IMR-90 (cell line): ENCODE results near the gene PODXL2. TPM values are rescaled to one million over a fixed set of nuclear protein-coding genes. Genes with fewer than 3 reads are reported as not detected.

Source experiments
- ATAC-seq: fragments of 200-7000 bp; cut with Tn5 transposase; 2 replicates; pipeline ENCODE4 v1.9.1; 2020; ENCODE audit warnings: low read depth, mild to moderate bottlenecking, moderate library complexity
- BruUV-seq: library from RNA; stranded (reverse); fragments of 400-500 nt; replicated peaks from 2 replicates; lab custom pipeline; 2021; lab: Mats Ljungman, UMichigan
- CTCF ChIA-PET: fragments of 300-600 bp; formaldehyde crosslinking; extraction: SDS; loops from one replicate; lab custom pipeline; 2021; ENCODE audit warnings: antibody characterized with exemption; lab: Yijun Ruan, JAX
- POLR2A ChIA-PET: fragments of 300-600 bp; sonication (Branson Sonifier 250); formaldehyde crosslinking; loops from one replicate; lab custom pipeline; 2022; ENCODE audit warnings: antibody characterized with exemption; ENCODE audit not compliant: unreplicated experiment; lab: Charles Lee
- DNase-seq: peaks from one replicate; pipeline ENCODE4 v3.0.0; 2013
- H2AFZ ChIP-seq: replicated peaks from 2 replicates; pipeline ENCODE3; 2013; ENCODE audit warnings: low read length, mild to moderate bottlenecking; ENCODE audit not compliant: poor library complexity
- H2AK5ac ChIP-seq: 2 replicates; pipeline ENCODE4 v1.6.1; 2013; ENCODE audit warnings: low read depth, low read length, inconsistent platforms
- H2AK9ac ChIP-seq: replicated peaks from 2 replicates; pipeline ENCODE3; 2013; ENCODE audit warnings: mild to moderate bottlenecking, low read depth, low read length, moderate library complexity; ENCODE audit not compliant: poor library complexity
- H2BK120ac ChIP-seq: 2 replicates; pipeline ENCODE4 v1.6.1; 2013; ENCODE audit warnings: low read depth, low read length, inconsistent platforms
- H2BK15ac ChIP-seq: 3 replicates; pipeline ENCODE4 v1.6.1; 2013; ENCODE audit warnings: low read depth, low read length, inconsistent platforms
- H2BK20ac ChIP-seq: 2 replicates; pipeline ENCODE4 v1.6.1; 2013; ENCODE audit warnings: low read depth, mild to moderate bottlenecking, inconsistent platforms, low read length, moderate library complexity
- H2BK5ac ChIP-seq: 2 replicates; pipeline ENCODE4 v1.6.1; 2013; ENCODE audit warnings: mild to moderate bottlenecking, low read depth, low read length, inconsistent platforms; ENCODE audit not compliant: poor library complexity, severe bottlenecking
- H3K14ac ChIP-seq: replicated peaks from 2 replicates; pipeline ENCODE4 v1.6.1; 2013; ENCODE audit warnings: low read depth, low read length, inconsistent platforms
- H3K18ac ChIP-seq: 2 replicates; pipeline ENCODE4 v1.6.1; 2013; ENCODE audit warnings: low read depth, low read length, control low read depth
- H3K23ac ChIP-seq: 2 replicates; pipeline ENCODE4 v1.6.1; 2013; ENCODE audit warnings: low read depth, low read length, inconsistent platforms
- H3K27ac ChIP-seq: 2 replicates; pipeline ENCODE4 v1.5.1; 2013; ENCODE audit warnings: mild to moderate bottlenecking, control low read depth, low read length; ENCODE audit not compliant: insufficient read depth
- H3K27me3 ChIP-seq: 2 replicates; pipeline ENCODE4 v1.6.1; 2013; ENCODE audit warnings: low read length; ENCODE audit not compliant: control insufficient read depth, insufficient read depth
- H3K36me3 ChIP-seq: 2 replicates; pipeline ENCODE4 v1.6.1; 2013; ENCODE audit warnings: low read length, mixed read lengths; ENCODE audit not compliant: control insufficient read depth, insufficient read depth
- H3K4ac ChIP-seq: 2 replicates; pipeline ENCODE4 v1.6.1; 2013; ENCODE audit warnings: low read depth, low read length, inconsistent platforms
- H3K4me1 ChIP-seq: 2 replicates; pipeline ENCODE4 v1.6.1; 2013; ENCODE audit warnings: low read length, mixed read lengths; ENCODE audit not compliant: control insufficient read depth, insufficient read depth
- H3K4me2 ChIP-seq: 2 replicates; pipeline ENCODE4 v1.6.1; 2013; ENCODE audit warnings: low read depth, mild to moderate bottlenecking, control low read depth, low read length, moderate library complexity
- H3K4me3 ChIP-seq: 2 replicates; pipeline ENCODE4 v1.5.1; 2013; ENCODE audit warnings: low read depth, mild to moderate bottlenecking, control low read depth, low read length, moderate library complexity; ENCODE audit not compliant: insufficient read depth
- H3K56ac ChIP-seq: 2 replicates; pipeline ENCODE4 v1.6.1; 2013; ENCODE audit warnings: low read length, inconsistent platforms; ENCODE audit not compliant: insufficient read depth; ENCODE audit errors: extremely low read depth
- H3K79me1 ChIP-seq, 2 experiments: 2 replicates each; pipeline ENCODE4 v1.6.1; 2013; ENCODE audit warnings: low read length in 2 of 2, inconsistent platforms in 1 of 2, low read depth in 1 of 2
- H3K9ac ChIP-seq: 2 replicates; pipeline ENCODE4 v1.6.1; 2013; ENCODE audit warnings: low read depth, low read length, control low read depth
- H3K9me1 ChIP-seq: 2 replicates; pipeline ENCODE4 v1.6.1; 2013; ENCODE audit warnings: low read length, inconsistent platforms; ENCODE audit not compliant: insufficient read depth
- H3K9me3 ChIP-seq: 2 replicates; pipeline ENCODE4 v1.6.1; 2013; ENCODE audit warnings: low read length; ENCODE audit not compliant: control insufficient read depth, insufficient read depth
- H4K20me1 ChIP-seq: 2 replicates; pipeline ENCODE4 v1.6.1; 2013; ENCODE audit warnings: low read length, inconsistent platforms; ENCODE audit not compliant: insufficient read depth
- H4K5ac ChIP-seq: 2 replicates; pipeline ENCODE4 v1.6.1; 2013; ENCODE audit warnings: mild to moderate bottlenecking, low read depth, low read length, control low read depth
- H4K8ac ChIP-seq, 2 experiments: 2 replicates each; pipeline ENCODE4 v1.6.1; 2013; ENCODE audit warnings: low read depth in 2 of 2, low read length in 2 of 2, control low read depth in 1 of 2, inconsistent platforms in 1 of 2
- H4K91ac ChIP-seq: 2 replicates; pipeline ENCODE4 v1.6.1; 2013; ENCODE audit warnings: low read depth, low read length, inconsistent platforms; ENCODE audit not compliant: insufficient read depth
- BHLHE40 ChIP-seq: fragments of 150-350 bp; IDR thresholded peaks from 2 replicates; pipeline ENCODE4 v1.6.1; 2016; ENCODE audit warnings: mild to moderate bottlenecking, low read depth, low read length
- CEBPB ChIP-seq: IDR thresholded peaks from 2 replicates; pipeline ENCODE4 v1.6.1; 2012; ENCODE audit warnings: low read depth, low read length, improper control_type of control experiment
- CTCF ChIP-seq: conservative IDR thresholded peaks from 2 replicates; pipeline ENCODE4 v1.5.1; 2012; ENCODE audit warnings: mild to moderate bottlenecking, low read depth, low read length, improper control_type of control experiment
- ELK1 ChIP-seq: fragments of 150-350 bp; IDR thresholded peaks from 2 replicates; pipeline ENCODE4 v1.6.1; 2016; ENCODE audit warnings: low read depth, mild to moderate bottlenecking, low read length, moderate library complexity, borderline replicate concordance
- FOS ChIP-seq: fragments of 150-350 bp; IDR thresholded peaks from 2 replicates; pipeline ENCODE4 v1.6.1; 2016; ENCODE audit warnings: low read depth, low read length
- MAFK ChIP-seq: IDR thresholded peaks from 2 replicates; pipeline ENCODE4 v1.6.1; 2012; ENCODE audit warnings: low read depth, low read length, improper control_type of control experiment
- MAZ ChIP-seq: IDR thresholded peaks from 2 replicates; pipeline ENCODE4 v1.6.1; 2012; ENCODE audit warnings: low read depth, mild to moderate bottlenecking, low read length, improper control_type of control experiment, moderate library complexity, borderline replicate concordance
- MXI1 ChIP-seq: IDR thresholded peaks from 2 replicates; pipeline ENCODE4 v1.6.1; 2012; ENCODE audit warnings: low read depth, mild to moderate bottlenecking, low read length, moderate library complexity, borderline replicate concordance
- NFE2L2 ChIP-seq: fragments of 150-350 bp; IDR thresholded peaks from 2 replicates; pipeline ENCODE4 v1.6.1; 2016; ENCODE audit warnings: low read depth, mild to moderate bottlenecking, low read length
- POLR2A ChIP-seq: IDR thresholded peaks from 2 replicates; pipeline ENCODE4 v1.6.1; 2012; ENCODE audit warnings: mild to moderate bottlenecking, low read depth, low read length
- RCOR1 ChIP-seq: IDR thresholded peaks from 2 replicates; pipeline ENCODE4 v1.6.1; 2012; ENCODE audit warnings: mild to moderate bottlenecking, low read length, improper control_type of control experiment; ENCODE audit not compliant: insufficient replicate concordance
- RFX5 ChIP-seq: IDR thresholded peaks from 2 replicates; pipeline ENCODE4 v1.8.0; 2012; ENCODE audit warnings: low read depth, mild to moderate bottlenecking, low read length, moderate library complexity
- SMC3 ChIP-seq: fragments of 150-350 bp; IDR thresholded peaks from 2 replicates; pipeline ENCODE4 v1.6.1; 2016; ENCODE audit warnings: low read depth, mild to moderate bottlenecking, antibody characterized with exemption, low read length, moderate library complexity
- WGBS, 2 experiments: methylation state at CpG; one replicate each; pipeline versions ENCODE4 v1.1.5 to v1.1.7; 2013; ENCODE audit warnings: missing lambda C conversion rate in 2 of 2; ENCODE audit not compliant: insufficient read length in 1 of 2; ENCODE audit errors: extremely low coverage in 2 of 2; 5-methylcytosine and 5-hydroxymethylcytosine counted together
- dilution Hi-C: fragments of 300-500 bp; cut with HindIII; formaldehyde crosslinking; loops from one replicate; pipeline ENCODE4 v1.14.3; 2018; ENCODE audit warnings: low sequenced_read_pairs; ENCODE audit not compliant: unreplicated experiment
- in situ Hi-C: fragments of 300-500 bp; cut with MboI; formaldehyde crosslinking; loops from 3 replicates; pipeline ENCODE4 v1.14.3; 2019; ENCODE audit warnings: low sequenced_read_pairs, inconsistent platforms, mixed read lengths
- intact Hi-C: fragments of 100-400 bp; cut with micrococcal nuclease; formaldehyde crosslinking; loops from 2 replicates; pipeline ENCODE4 v1.10.0; 2022
- polyA plus RNA-seq, 3 experiments: library from polyadenylated mRNA; depleted of rRNA; stranded (reverse); fragments of >200 nt; gene quantifications; 2 replicates each; pipeline ENCODE4 v1.2.3, GENCODE V29; 2012; ENCODE audit warnings: low replicate concordance in 1 of 3
- total RNA-seq: library from RNA; depleted of rRNA; stranded (reverse); fragments of >200 nt; gene quantifications from 2 replicates; pipeline ENCODE4 v1.2.3, GENCODE V29; 2012
- TF ChIP-seq, protein P1 (sequence below): fragments of 150-350 bp; IDR thresholded peaks from 2 replicates; pipeline ENCODE4 v1.6.1; 2017; ENCODE audit warnings: mild to moderate bottlenecking, antibody characterized with exemption, low read length, low read depth

PODXL2 gene
- total and polyA plus RNA-seq, 2 of the 4 experiments (the other 2 are of a cell fraction), result 1.6 to 5.4 TPM

- no peak for ATAC-seq
- in situ Hi-C loops, result no loop called here
- TF ChIP-seq RFX5, result no peak
- TF ChIP-seq RCOR1, result no peak
- TF ChIP-seq FOS, result no peak
- no peak for TF ChIP-seq CEBPB
- no peak for TF ChIP-seq SMC3
- TF ChIP-seq POLR2A, result no peak
- TF ChIP-seq, protein P1, sequence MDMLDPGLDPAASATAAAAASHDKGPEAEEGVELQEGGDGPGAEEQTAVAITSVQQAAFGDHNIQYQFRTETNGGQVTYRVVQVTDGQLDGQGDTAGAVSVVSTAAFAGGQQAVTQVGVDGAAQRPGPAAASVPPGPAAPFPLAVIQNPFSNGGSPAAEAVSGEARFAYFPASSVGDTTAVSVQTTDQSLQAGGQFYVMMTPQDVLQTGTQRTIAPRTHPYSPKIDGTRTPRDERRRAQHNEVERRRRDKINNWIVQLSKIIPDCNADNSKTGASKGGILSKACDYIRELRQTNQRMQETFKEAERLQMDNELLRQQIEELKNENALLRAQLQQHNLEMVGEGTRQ, result no peak
- TF ChIP-seq ELK1, result no peak
- no peak for TF ChIP-seq CTCF
- TF ChIP-seq MAFK, result no peak
- no peak for TF ChIP-seq BHLHE40
- TF ChIP-seq MXI1, result no peak
- no peak for TF ChIP-seq NFE2L2
- no peak for TF ChIP-seq MAZ
- Histone ChIP-seq H2BK20ac (no peak overlapping the region), H3K4me2 (no peak overlapping the region), H2BK15ac (no peak overlapping the region), H3K4me3 (no peak overlapping the region), H3K27me3 (no peaks in the 10 kb centered on the region), H2AK9ac (no peak overlapping the region), H2AFZ (no peak overlapping the region), H3K56ac (no peak overlapping the region), H4K8ac (no peak overlapping the region), H4K5ac (no peak overlapping the region), H3K4me1 (peaks cover 9% of the 10 kb centered on the region), H2BK5ac (no peak overlapping the region), H3K36me3 (peaks cover 23% of the 10 kb centered on the region), H2BK120ac (no peak overlapping the region), H3K9me3 (no peaks in the 10 kb centered on the region), H3K79me1 (peaks cover 3 to 14% of the 10 kb centered on the region in 2 experiments; a peak in 2 of 4 replicates), H3K14ac (no peak overlapping the region), H4K20me1 (no peaks in the 10 kb centered on the region), H2AK5ac (no peak overlapping the region), H3K9ac (no peak overlapping the region), H3K4ac (no peak overlapping the region), H3K18ac (no peak overlapping the region), H4K91ac (no peak overlapping the region), H3K23ac (no peak overlapping the region), H3K9me1 (peaks cover 6% of the 10 kb centered on the region; the same call in 1 of the 2 replicates), H3K27ac (no peak overlapping the region)
- CTCF ChIA-PET, result no interaction called here
- WGBS, 2 experiments, result 80% methylated on average over 2 of the region's 8 CpGs; no CpG with 5 or more reads in 1 of the 2 experiments
- intact Hi-C loops, result no loop called here
- dilution Hi-C loops, result no loop called here
- no peak for DNase-seq
- BruUV-seq, result no TSS peak
- POLR2A ChIA-PET, result no interaction called here
Observed at GRCh38 chr3:127611251-127611650, 17.7 kb upstream of the PODXL2 start.
